Limb (tissue), 2 donors: ENCODE measurements around the gene STK4.

Experiments used
- DNase-seq, 2 donors: peaks; one replicate each; pipeline ENCODE4 v3.0.0-alpha.2; 2016; ENCODE audit errors: extremely low spot score in 2 of 2

Gene STK4

DNA sequence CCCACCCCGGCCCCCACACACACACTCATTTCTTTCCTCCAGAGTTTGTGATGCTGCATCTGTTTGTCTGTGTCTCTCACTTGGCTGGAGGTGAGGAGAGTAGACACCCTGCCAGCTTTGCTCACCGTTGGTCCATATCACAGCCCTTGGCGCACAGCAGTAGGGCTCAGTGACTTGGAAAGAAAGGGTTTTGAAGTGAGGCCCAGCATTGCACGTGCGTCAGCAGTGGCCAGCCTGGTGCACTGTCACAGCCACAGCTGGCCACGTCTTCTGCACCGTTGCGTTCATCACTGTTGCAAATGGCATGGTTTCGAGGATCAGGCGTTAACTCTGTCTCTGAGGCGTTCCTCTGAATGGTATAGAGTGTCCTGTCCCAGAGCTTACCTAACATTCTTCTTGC is 145.0 kb downstream of the STK4 start:
- no peak for DNase-seq

DNA sequence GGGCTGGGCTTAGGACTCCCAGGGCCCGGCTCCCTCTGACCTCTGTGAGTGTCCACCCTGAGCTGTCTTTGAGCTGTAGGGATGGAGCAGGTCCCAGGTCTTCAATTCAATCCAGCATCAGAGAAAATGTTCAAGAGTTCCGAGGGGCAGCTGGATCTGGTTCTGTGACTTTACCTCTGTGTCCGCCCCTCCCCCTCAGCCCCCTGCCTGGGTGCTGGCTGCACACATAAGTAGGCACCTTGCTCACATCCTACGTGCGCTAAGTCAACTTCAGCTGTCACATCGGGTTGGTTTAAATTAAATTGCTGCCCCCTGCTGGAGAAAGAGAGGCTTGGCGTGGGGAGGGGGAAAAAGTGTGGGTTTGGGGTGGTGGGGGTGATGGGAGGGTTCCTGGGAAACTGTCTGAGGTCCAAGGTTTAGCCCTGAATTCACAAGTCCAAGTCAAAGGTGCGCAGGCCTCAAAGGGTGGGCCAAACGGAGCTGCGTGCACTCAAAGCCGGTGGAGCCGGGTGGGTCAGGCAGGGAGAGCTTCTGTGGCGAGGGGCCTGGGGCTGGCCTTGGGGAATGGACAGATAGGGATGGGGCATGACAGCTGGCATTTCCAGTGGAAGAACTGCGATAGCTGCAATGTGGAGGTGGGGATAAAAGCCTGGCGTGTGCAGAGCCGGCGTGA is 145.6 kb downstream of the STK4 start:
- DNase-seq = no peak

DNA sequence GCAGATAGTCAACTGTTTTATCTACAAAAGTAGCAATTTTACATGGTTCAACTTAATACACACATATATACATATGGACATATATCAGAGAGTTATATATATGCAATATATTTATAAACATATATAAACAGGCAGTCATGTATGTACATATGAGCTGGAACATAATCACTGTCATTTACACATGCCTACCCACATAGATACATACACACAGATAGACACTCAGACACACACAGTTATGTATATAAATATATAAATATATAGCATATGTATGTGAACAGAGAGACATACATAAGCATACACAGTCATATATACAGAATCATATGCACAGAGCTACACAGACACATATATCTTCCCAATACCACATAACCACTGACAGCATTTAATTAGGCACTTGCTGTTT is 146.4 kb downstream of the STK4 start:
- DNase-seq = no peak

DNA sequence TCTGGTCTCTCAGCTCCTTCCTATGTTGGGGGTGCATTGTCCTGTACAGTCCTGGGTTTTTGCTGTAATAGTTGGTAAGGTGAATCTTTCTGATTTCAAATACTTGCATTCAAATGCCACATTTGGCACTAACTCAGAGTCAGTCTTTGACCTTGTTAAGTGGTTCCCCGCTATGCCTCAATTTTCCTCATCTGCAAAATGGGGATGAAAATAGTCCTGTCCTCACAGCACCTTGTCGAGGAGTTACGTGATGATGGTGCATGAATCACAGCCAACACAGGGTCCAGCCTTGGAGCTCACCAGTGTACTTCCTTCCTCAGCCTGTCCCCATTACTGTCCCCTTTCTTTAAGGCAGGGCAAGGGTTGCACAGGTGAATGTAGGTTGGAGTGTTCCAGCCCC is 147.6 kb downstream of the STK4 start:
- no peak for DNase-seq

DNA sequence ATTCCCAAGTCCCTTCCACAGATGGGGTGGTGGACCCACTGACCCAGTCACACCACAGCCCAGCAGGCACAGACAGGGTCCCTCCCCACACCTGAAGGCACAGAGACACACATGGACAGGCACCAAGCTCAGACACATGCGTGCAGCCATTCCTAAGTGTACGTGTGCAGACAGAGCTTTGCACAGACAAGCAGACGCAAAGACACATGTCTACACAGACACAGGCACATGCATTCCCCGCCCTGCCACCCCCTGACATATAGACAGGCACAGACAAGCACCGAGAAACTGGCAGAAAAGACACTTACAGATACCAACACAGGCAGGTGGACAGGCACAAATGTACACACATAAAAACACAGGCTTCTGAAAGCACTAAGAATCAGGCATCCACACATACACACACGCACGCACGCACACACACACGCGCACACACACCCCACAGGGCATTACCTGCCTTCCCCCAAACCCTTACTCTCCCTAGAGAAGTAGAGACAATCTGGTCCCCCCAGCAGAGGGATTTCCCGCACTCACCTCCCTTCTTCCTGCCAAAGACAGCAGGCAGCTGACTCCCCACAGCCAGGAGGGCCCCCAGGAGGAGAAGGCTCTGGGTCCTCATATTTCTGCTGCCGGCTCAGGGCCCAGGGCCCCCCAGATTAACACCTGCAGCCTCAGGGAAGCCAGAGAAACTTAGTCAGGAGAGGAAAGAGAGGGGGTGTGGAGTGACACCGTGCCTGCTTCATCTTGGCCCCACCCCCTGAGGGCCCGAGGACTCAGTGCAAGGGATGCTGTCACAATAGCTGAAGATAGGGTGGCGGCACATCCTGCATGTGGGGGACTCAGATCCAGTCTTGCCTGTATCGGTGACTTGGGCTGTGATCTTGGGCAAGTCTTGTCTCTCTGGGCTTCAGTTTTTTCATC is 148.4 kb downstream of the STK4 start, which contains the start of gene WFDC5:
TSS of gene WFDC5 (minus strand) at position 710 of the 921 bp plus-strand sequence. CDS start at position 619, 91 bp downstream.
- DNase-seq = no peak

DNA sequence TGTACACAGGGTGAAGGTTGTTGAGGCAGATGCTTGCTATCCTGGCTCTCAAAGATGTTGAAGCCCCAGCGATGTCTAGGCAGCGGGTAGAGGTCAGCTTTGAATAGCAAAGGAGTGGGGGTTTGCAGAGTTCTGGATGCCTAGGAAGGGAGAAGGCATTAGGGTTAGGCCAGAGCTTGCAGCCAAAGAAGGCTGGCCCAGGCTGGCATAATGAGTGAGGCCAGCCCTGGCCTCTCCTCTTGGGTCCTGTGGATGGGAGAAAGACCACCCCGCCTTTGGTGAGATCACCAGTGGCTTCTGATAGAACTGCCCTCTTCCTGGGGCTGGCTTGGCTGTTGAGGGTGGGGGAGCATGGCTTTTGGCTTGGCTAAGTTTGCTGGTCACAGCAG is 149.1 kb downstream of the STK4 start:
- DNase-seq = no peak

DNA sequence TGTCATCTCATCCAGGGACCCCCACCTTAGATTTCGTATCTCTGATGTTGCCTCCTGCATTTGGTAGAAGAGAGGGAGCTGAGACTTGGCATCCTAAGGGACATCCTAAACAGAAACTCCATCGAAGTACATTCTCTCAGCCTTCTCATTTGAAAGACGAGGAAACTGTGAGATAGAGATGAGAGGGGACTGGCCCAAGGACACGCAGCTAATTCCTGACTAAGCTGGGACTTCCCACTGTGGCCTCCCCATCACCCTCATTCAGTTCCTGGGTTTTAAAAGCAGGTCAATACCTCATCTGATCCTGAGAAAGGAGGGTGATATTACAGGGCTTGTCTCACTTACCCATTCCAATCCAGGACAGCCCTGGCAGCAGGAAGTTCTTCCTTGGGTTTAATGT is 149.5 kb downstream of the STK4 start:
- no peak for DNase-seq

DNA sequence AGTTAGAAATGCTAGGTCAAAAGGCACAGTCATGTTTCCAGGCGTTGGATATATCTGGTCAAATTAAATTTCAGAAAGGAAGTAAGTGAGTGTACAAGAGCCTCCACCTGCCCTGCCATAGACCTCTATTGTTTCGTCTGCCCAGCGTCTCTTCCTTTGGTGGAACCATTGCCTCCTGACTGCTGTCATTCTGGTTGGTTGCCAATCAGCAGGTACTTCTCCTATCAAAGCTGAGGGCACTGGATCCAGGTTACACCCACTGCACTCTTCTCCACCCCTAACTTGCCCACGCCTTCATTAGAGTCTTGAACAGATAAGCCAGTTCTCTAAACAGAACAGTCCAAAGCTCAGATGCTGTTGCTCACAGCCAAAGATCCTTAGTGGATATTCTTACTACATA is 151.3 kb downstream of the STK4 start:
- no peak for DNase-seq

DNA sequence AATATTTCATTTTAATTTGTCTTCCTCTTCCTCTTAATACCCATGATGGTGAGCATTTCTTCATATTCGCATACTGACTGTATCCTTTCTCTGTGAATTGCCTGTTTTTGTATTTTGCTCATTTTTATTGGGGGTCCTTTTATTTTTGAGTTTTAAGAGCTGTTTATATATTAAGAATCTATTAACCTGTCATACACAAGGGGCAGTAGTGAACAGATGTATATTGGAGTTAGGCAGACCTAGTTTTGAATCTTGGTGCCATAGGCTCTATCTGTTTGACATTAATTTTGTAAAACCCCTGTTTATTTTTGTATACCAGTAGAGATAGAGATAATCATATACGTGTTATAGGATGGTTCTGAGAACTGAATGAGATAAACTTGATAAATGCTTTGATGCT is 151.7 kb downstream of the STK4 start:
- no peak for DNase-seq

DNA sequence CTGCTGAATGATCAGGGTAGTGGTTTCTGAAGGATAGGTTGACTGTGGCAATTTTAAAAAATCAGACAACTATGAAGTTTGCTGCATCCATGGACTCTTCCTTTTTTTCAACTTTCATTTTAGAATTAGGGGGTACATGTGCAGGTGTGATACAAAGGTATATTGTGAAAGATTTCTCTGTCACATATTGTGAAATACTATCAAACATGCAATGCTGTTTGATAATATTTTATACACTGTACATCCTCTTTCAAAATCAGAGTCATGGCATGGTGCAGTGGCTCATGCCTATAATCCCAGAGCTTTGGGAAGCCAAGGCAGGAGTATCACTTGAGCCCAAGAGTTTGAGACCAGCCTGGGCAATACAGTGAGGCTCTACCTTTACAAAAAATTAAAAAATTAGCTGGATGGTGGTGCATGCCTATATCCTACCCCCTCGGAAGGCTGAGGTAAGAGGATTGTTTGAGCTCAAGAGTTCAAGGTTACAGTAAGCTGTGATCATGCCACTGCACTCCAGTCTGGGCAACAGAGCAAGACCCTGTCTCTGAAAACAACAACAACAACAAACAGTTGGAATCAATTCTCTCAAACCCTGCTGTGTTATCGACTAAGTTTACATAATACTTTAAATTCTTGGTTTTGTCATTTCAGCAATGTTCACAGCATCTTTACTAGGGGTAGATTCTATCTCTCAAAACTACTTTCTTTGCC is 153.4 kb downstream of the STK4 start:
- DNase-seq = no peak

DNA sequence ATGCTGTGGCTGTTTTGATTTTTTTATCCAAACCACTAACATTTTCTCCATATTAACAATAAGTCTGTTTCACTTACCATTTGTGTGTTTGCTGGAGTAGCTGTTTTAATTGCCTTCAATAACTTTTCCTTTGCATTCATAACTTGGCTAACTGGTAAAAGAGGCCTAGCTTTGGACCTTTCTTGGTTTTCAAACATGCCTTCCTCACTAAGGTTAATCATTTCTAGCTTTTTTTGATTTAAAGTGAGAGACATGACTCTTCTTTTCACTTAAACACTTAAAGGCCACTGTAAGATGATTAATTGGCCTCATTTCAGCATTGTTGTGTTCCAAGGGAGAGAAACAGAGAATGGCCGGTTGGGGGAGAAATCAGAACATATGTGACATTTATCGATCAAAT is 155.1 kb downstream of the STK4 start:
- no peak for DNase-seq

DNA sequence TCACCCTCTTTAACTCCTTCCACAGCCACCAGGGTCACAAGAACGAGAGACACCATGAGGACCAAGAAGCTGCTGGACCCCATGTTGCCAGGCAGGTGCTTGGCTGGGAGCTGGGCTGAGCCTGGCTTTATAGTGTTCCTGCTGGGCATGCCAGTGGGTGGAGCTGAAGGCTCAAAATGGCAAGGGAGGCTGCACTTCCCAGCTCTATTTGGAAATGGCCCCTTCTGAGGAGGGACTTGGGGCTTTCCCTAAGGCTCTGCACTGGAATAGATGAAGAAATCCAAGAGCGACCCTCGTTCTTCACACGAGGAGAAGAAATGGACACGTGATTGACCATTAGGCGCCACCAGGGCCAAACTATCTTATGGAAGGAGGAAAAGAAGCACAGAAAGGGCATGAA is 158.1 kb downstream of the STK4 start, which contains the start of gene WFDC12:
TSS of gene WFDC12 (minus strand) at position 101 of the 400 bp plus-strand sequence. CDS start at position 83, 18 bp downstream.
- DNase-seq = no peak

DNA sequence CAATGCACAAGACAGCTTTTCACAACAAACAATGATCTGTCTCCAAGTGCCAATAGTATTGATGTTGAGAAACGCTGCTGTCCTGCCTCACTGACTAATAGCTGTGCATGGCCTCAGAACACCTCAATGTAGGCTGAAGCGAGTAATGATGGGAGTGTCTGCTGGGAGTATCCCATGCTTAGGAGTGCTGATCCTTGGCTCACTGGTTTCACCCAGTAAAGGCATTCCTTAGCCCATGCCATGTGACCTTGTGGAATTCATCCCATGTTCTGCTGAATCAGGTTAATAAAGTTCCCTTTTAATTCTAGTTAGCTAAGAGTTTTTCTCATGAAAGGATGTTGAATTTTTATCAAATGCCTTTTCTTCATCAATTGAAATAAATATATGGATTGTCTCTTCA is 161.8 kb downstream of the STK4 start:
- DNase-seq = no peak
